ENCODE measurements around the gene DGCR8.
"Not testable (repeated sequence)": the region's sequence is repeated elsewhere in the genome, so short reads cannot be mapped to it uniquely, and the experiment has no call there.

DGCR8 gene

GRCh38 chr22:20067384-20067682 lies 12.7 kb upstream of the DGCR8 start:
- H3K27ac ChIP-seq (ENCODE audit: low read depth, low read length); H4K91ac ChIP-seq (ENCODE audit: low read depth, low read length); H2BK5ac ChIP-seq (ENCODE audit: low read depth, low read length, poor library complexity); H4K8ac ChIP-seq (ENCODE audit: low read depth, low read length); H3K79me2 ChIP-seq (ENCODE audit: control insufficient read depth, insufficient read depth, low read length, poor library complexity); H2AFZ ChIP-seq (ENCODE audit: insufficient read depth, low read length, poor library complexity); H3K4me1 ChIP-seq (ENCODE audit: control insufficient read depth in 1 of 2, insufficient read depth in 2 of 2, low read length in 2 of 2); H2BK120ac ChIP-seq (ENCODE audit: insufficient read depth, low read length, poor library complexity); H3K14ac ChIP-seq (ENCODE audit: low read length); H3K4ac ChIP-seq (ENCODE audit: low read depth, low read length); H3K79me1 ChIP-seq (ENCODE audit: low read length); DNase-seq; H3K4me2 ChIP-seq (ENCODE audit: low read length); H3K9me3 ChIP-seq (ENCODE audit: insufficient read depth, low read depth, low read length); H3K4me3 ChIP-seq (ENCODE audit: low read depth, low read length); H3K23ac ChIP-seq (ENCODE audit: low read length); H4K12ac ChIP-seq (ENCODE audit: low read depth, low read length); H3K18ac ChIP-seq (ENCODE audit: low read length); H3K9ac ChIP-seq (ENCODE audit: low read length); H2BK12ac ChIP-seq (ENCODE audit: low read length); H2AK5ac ChIP-seq (ENCODE audit: low read length); H3K27me3 ChIP-seq (ENCODE audit: insufficient read depth, low read length): not testable (repeated sequence)
- WGBS (ENCODE audit: extremely low coverage, insufficient coverage, insufficient read length): no CpG with 5 or more reads among the region's 3 CpGs
- peaks cover 5 to 15% of the 10 kb centered on the region in 2 experiments for H3K36me3 ChIP-seq (ENCODE audit: control insufficient read depth in 1 of 2, insufficient read depth in 2 of 2, low read length in 2 of 2)

GRCh38 chr22:20068640-20069039 lies 11.4 kb upstream of the DGCR8 start:
- H4K8ac ChIP-seq (ENCODE audit: low read depth, low read length): no peak overlapping the region
- peaks cover 5% of the 10 kb centered on the region for H3K9me3 ChIP-seq (ENCODE audit: insufficient read depth, low read depth, low read length)
- WGBS (ENCODE audit: extremely low coverage, insufficient coverage, insufficient read length): no CpG with 5 or more reads among the region's 7 CpGs
- H3K14ac ChIP-seq (ENCODE audit: low read length): no peak overlapping the region
- H2BK12ac ChIP-seq (ENCODE audit: low read length): no peak overlapping the region
- no peak overlapping the region for H3K9ac ChIP-seq (ENCODE audit: low read length)
- H4K12ac ChIP-seq (ENCODE audit: low read depth, low read length): no peak overlapping the region
- H3K4me2 ChIP-seq (ENCODE audit: low read length): no peak overlapping the region
- no peak overlapping the region for H2BK5ac ChIP-seq (ENCODE audit: low read depth, low read length, poor library complexity)
- no peak overlapping the region for H2BK120ac ChIP-seq (ENCODE audit: insufficient read depth, low read length, poor library complexity)
- no peak overlapping the region for H3K4ac ChIP-seq (ENCODE audit: low read depth, low read length)
- no peak overlapping the region for H3K23ac ChIP-seq (ENCODE audit: low read length)
- no peak overlapping the region for H3K27ac ChIP-seq (ENCODE audit: low read depth, low read length)
- H3K79me2 ChIP-seq (ENCODE audit: control insufficient read depth, insufficient read depth, low read length, poor library complexity): no peaks in the 10 kb centered on the region
- H3K18ac ChIP-seq (ENCODE audit: low read length): no peak overlapping the region
- H3K27me3 ChIP-seq (ENCODE audit: insufficient read depth, low read length): no peaks in the 10 kb centered on the region
- peaks cover 0 to 10% of the 10 kb centered on the region in 2 experiments for H3K36me3 ChIP-seq (ENCODE audit: control insufficient read depth in 1 of 2, insufficient read depth in 2 of 2, low read length in 2 of 2)
- no peak overlapping the region for H3K4me3 ChIP-seq (ENCODE audit: low read depth, low read length)
- no peak overlapping the region for H4K91ac ChIP-seq (ENCODE audit: low read depth, low read length)
- no peak overlapping the region for H2AK5ac ChIP-seq (ENCODE audit: low read length)
- H3K79me1 ChIP-seq (ENCODE audit: low read length): no peaks in the 10 kb centered on the region
- H2AFZ ChIP-seq (ENCODE audit: insufficient read depth, low read length, poor library complexity): no peak overlapping the region
- no peaks in the 10 kb centered on the region for H3K4me1 ChIP-seq (ENCODE audit: control insufficient read depth in 1 of 2, insufficient read depth in 2 of 2, low read length in 2 of 2)
- DNase-seq: no peak

GRCh38 chr22:20069331-20070042 lies 10.6 kb upstream of the DGCR8 start:
- WGBS (ENCODE audit: extremely low coverage, insufficient coverage, insufficient read length): no CpG with 5 or more reads among the region's 7 CpGs
- Histone ChIP-seq H3K4ac (ENCODE audit: low read depth, low read length) (no peak overlapping the region), H2BK120ac (ENCODE audit: insufficient read depth, low read length, poor library complexity) (no peak overlapping the region), H3K79me2 (ENCODE audit: control insufficient read depth, insufficient read depth, low read length, poor library complexity) (no peaks in the 10 kb centered on the region), H3K27me3 (ENCODE audit: insufficient read depth, low read length) (no peaks in the 10 kb centered on the region), H2BK5ac (ENCODE audit: low read depth, low read length, poor library complexity) (no peak overlapping the region), H3K4me1 (ENCODE audit: control insufficient read depth in 1 of 2, insufficient read depth in 2 of 2, low read length in 2 of 2) (no peaks in the 10 kb centered on the region), H3K4me2 (ENCODE audit: low read length) (no peak overlapping the region), H2AFZ (ENCODE audit: insufficient read depth, low read length, poor library complexity) (no peak overlapping the region), H4K12ac (ENCODE audit: low read depth, low read length) (no peak overlapping the region), H3K4me3 (ENCODE audit: low read depth, low read length) (no peak overlapping the region), H3K9ac (ENCODE audit: low read length) (no peak overlapping the region), H2BK12ac (ENCODE audit: low read length) (no peak overlapping the region), H4K91ac (ENCODE audit: low read depth, low read length) (no peak overlapping the region), H4K8ac (ENCODE audit: low read depth, low read length) (no peak overlapping the region), H3K18ac (ENCODE audit: low read length) (no peak overlapping the region), H3K36me3 (ENCODE audit: control insufficient read depth in 1 of 2, insufficient read depth in 2 of 2, low read length in 2 of 2) (peaks cover 0 to 6% of the 10 kb centered on the region in 2 experiments), H3K79me1 (ENCODE audit: low read length) (no peaks in the 10 kb centered on the region), H2AK5ac (ENCODE audit: low read length) (no peak overlapping the region), H3K14ac (ENCODE audit: low read length) (no peak overlapping the region), H3K9me3 (ENCODE audit: insufficient read depth, low read depth, low read length) (peaks cover 5% of the 10 kb centered on the region), H3K23ac (ENCODE audit: low read length) (no peak overlapping the region), H3K27ac (ENCODE audit: low read depth, low read length) (no peak overlapping the region)
- DNase-seq: no peak

- no peak overlapping the region for H3K18ac ChIP-seq (ENCODE audit: low read length)
- no CpG with 5 or more reads among the region's 8 CpGs for WGBS (ENCODE audit: extremely low coverage, insufficient coverage, insufficient read length)
Observed at GRCh38 chr22:20071524-20071972, 8.5 kb upstream of the DGCR8 start.

More at GRCh38 chr22:20071524-20071972, 8.5 kb upstream of the DGCR8 start:
- Histone ChIP-seq H3K23ac (ENCODE audit: low read length) (no peak overlapping the region), H3K27ac (ENCODE audit: low read depth, low read length) (no peak overlapping the region), H4K8ac (ENCODE audit: low read depth, low read length) (no peak overlapping the region), H3K27me3 (ENCODE audit: insufficient read depth, low read length) (no peaks in the 10 kb centered on the region), H2BK12ac (ENCODE audit: low read length) (no peak overlapping the region), H3K9me3 (ENCODE audit: insufficient read depth, low read depth, low read length) (peaks cover 2% of the 10 kb centered on the region), H3K36me3 (ENCODE audit: control insufficient read depth in 1 of 2, insufficient read depth in 2 of 2, low read length in 2 of 2) (no peaks in the 10 kb centered on the region), H2AK5ac (ENCODE audit: low read length) (no peak overlapping the region), H2BK5ac (ENCODE audit: low read depth, low read length, poor library complexity) (no peak overlapping the region), H3K4ac (ENCODE audit: low read depth, low read length) (no peak overlapping the region), H3K79me1 (ENCODE audit: low read length) (no peaks in the 10 kb centered on the region), H3K14ac (ENCODE audit: low read length) (no peak overlapping the region), H4K91ac (ENCODE audit: low read depth, low read length) (no peak overlapping the region), H4K12ac (ENCODE audit: low read depth, low read length) (no peak overlapping the region), H3K4me2 (ENCODE audit: low read length) (no peak overlapping the region), H2AFZ (ENCODE audit: insufficient read depth, low read length, poor library complexity) (no peak overlapping the region), H2BK120ac (ENCODE audit: insufficient read depth, low read length, poor library complexity) (no peak overlapping the region), H3K9ac (ENCODE audit: low read length) (no peak overlapping the region), H3K4me1 (ENCODE audit: control insufficient read depth in 1 of 2, insufficient read depth in 2 of 2, low read length in 2 of 2) (no peaks in the 10 kb centered on the region), H3K4me3 (ENCODE audit: low read depth, low read length) (no peak overlapping the region), H3K79me2 (ENCODE audit: control insufficient read depth, insufficient read depth, low read length, poor library complexity) (no peaks in the 10 kb centered on the region)
- no peak for DNase-seq
